GM19328 (cell line): ENCODE measurements around the gene SPEF2.

Source experiments
- ATAC-seq: cut with Tn5 transposase; IDR thresholded peaks from one replicate; pipeline ENCODE4 v1.9.1; 2021; ENCODE audit warnings: mild to moderate bottlenecking, moderate library complexity; ENCODE audit not compliant: unreplicated experiment

Gene SPEF2

GRCh38 chr5:35777358-35778087 is 159.9 kb downstream of the SPEF2 start:
- no peak for ATAC-seq

GRCh38 chr5:35778259-35778769 is 160.7 kb downstream of the SPEF2 start:
- no peak for ATAC-seq

- no peak for ATAC-seq
Observed at GRCh38 chr5:35780236-35780635, 162.6 kb downstream of the SPEF2 start.

- no peak for ATAC-seq
Observed at GRCh38 chr5:35781181-35781790, 163.6 kb downstream of the SPEF2 start.

GRCh38 chr5:35783551-35783950 is 165.9 kb downstream of the SPEF2 start:
- no peak for ATAC-seq

- no peak for ATAC-seq
Observed at GRCh38 chr5:35785601-35786085, 168.0 kb downstream of the SPEF2 start.

- no peak for ATAC-seq
Observed at GRCh38 chr5:35788724-35789123, 171.1 kb downstream of the SPEF2 start.

GRCh38 chr5:35789732-35790456 is 172.2 kb downstream of the SPEF2 start:
- ATAC-seq, result no peak

GRCh38 chr5:35790457-35790822 is 172.8 kb downstream of the SPEF2 start:
- ATAC-seq, result no peak

- no peak for ATAC-seq
Observed at GRCh38 chr5:35794328-35794619, 176.6 kb downstream of the SPEF2 start.

GRCh38 chr5:35794684-35795375 is 177.2 kb downstream of the SPEF2 start:
- no peak for ATAC-seq

- ATAC-seq, result no peak
Observed at GRCh38 chr5:35799181-35799580, 181.5 kb downstream of the SPEF2 start.

- ATAC-seq, result no peak
Observed at GRCh38 chr5:35799753-35800152, 182.1 kb downstream of the SPEF2 start.

- no peak for ATAC-seq
Observed at GRCh38 chr5:35803191-35803651, 185.6 kb downstream of the SPEF2 start.

- ATAC-seq, result no peak
Observed at GRCh38 chr5:35804201-35804653, 186.6 kb downstream of the SPEF2 start.

GRCh38 chr5:35804841-35805240 is 187.2 kb downstream of the SPEF2 start:
- no peak for ATAC-seq

GRCh38 chr5:35810601-35811000 is 192.9 kb downstream of the SPEF2 start:
- ATAC-seq, result no peak

GRCh38 chr5:35811108-35811741 is 193.6 kb downstream of the SPEF2 start:
- ATAC-seq, result no peak

- ATAC-seq, result no peak
Observed at GRCh38 chr5:35813521-35813920, 195.9 kb downstream of the SPEF2 start.

GRCh38 chr5:35815089-35815936 is 197.7 kb downstream of the SPEF2 start:
- no peak for ATAC-seq
